ENCODE results near the gene CYB5R3. TPM values are rescaled to one million over a fixed set of nuclear protein-coding genes. Genes with fewer than 3 reads are reported as not detected.

Gene CYB5R3
- total RNA-seq, 6 experiments from 2014 or later: 315 to 413 (median 347) TPM

- H3K27me3 Mint-ChIP-seq (ENCODE audit: insufficient read depth): no peaks in the 10 kb centered on the region
- TF ChIP-seq, protein P1, sequence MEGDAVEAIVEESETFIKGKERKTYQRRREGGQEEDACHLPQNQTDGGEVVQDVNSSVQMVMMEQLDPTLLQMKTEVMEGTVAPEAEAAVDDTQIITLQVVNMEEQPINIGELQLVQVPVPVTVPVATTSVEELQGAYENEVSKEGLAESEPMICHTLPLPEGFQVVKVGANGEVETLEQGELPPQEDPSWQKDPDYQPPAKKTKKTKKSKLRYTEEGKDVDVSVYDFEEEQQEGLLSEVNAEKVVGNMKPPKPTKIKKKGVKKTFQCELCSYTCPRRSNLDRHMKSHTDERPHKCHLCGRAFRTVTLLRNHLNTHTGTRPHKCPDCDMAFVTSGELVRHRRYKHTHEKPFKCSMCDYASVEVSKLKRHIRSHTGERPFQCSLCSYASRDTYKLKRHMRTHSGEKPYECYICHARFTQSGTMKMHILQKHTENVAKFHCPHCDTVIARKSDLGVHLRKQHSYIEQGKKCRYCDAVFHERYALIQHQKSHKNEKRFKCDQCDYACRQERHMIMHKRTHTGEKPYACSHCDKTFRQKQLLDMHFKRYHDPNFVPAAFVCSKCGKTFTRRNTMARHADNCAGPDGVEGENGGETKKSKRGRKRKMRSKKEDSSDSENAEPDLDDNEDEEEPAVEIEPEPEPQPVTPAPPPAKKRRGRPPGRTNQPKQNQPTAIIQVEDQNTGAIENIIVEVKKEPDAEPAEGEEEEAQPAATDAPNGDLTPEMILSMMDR (IDR thresholded peaks at IDR 0.05): no peak
- H3K9me3 Mint-ChIP-seq: no peaks in the 10 kb centered on the region
Measured at GRCh38 chr22:42664976-42665831, 16.0 kb upstream of the CYB5R3 start.

GRCh38 chr22:42661985-42662831, 13.0 kb upstream of the CYB5R3 start:
- Mint-ChIP-seq H3K27ac (no peak overlapping the region), H3K4me3 (peak overlapping the region; percentile 71), H3K4me1 (ENCODE audit: low read depth) (no peaks in the 10 kb centered on the region), H3K9me3 (no peaks in the 10 kb centered on the region), H3K27me3 (ENCODE audit: insufficient read depth) (no peaks in the 10 kb centered on the region), H3K36me3 (ENCODE audit: low read depth) (no peaks in the 10 kb centered on the region)
- TF ChIP-seq, protein P1 (IDR thresholded peaks at IDR 0.05): peak; percentile 92
- DNase-seq: peak; percentile 41

More at GRCh38 chr22:42664976-42665831, 16.0 kb upstream of the CYB5R3 start:
- Mint-ChIP-seq H3K4me3 (no peak overlapping the region), H3K4me1 (ENCODE audit: low read depth) (peaks cover 4% of the 10 kb centered on the region; the same call in 1 of the 2 replicates), H3K27ac (no peak overlapping the region), H3K36me3 (ENCODE audit: low read depth) (no peaks in the 10 kb centered on the region)
- no peak for DNase-seq

- TF ChIP-seq, protein P1 (IDR thresholded peaks at IDR 0.05): no peak
- no peak overlapping the region for H3K4me3 Mint-ChIP-seq
- no peak overlapping the region for H3K27ac Mint-ChIP-seq
- H3K27me3 Mint-ChIP-seq (ENCODE audit: insufficient read depth): 0 out of 2 replicates have a peak, but pooled peaks cover 2% of the 10 kb centered on the region
- no peak for DNase-seq
- no peaks in the 10 kb centered on the region for H3K9me3 Mint-ChIP-seq
- H3K4me1 Mint-ChIP-seq (ENCODE audit: low read depth): no peaks in the 10 kb centered on the region
- H3K36me3 Mint-ChIP-seq (ENCODE audit: low read depth): no peaks in the 10 kb centered on the region
Measured at GRCh38 chr22:42656578-42656977, 7.4 kb upstream of the CYB5R3 start.

GRCh38 chr22:42655693-42656092, 6.5 kb upstream of the CYB5R3 start:
- Mint-ChIP-seq H3K36me3 (ENCODE audit: low read depth) (no peaks in the 10 kb centered on the region), H3K27me3 (ENCODE audit: insufficient read depth) (0 out of 2 replicates have a peak, but pooled peaks cover 2% of the 10 kb centered on the region), H3K9me3 (no peaks in the 10 kb centered on the region), H3K4me1 (ENCODE audit: low read depth) (peaks cover 7% of the 10 kb centered on the region), H3K27ac (no peak overlapping the region), H3K4me3 (no peak overlapping the region)
- TF ChIP-seq, protein P1 (IDR thresholded peaks at IDR 0.05): no peak
- no peak for DNase-seq

- H3K4me3 Mint-ChIP-seq: no peak overlapping the region
- 0 out of 2 replicates have a peak, but pooled peaks cover 2% of the 10 kb centered on the region for H3K27me3 Mint-ChIP-seq (ENCODE audit: insufficient read depth)
- TF ChIP-seq, protein P1 (IDR thresholded peaks at IDR 0.05): no peak
- no peak overlapping the region for H3K27ac Mint-ChIP-seq
- no peak for DNase-seq
- peaks cover 8% of the 10 kb centered on the region for H3K4me1 Mint-ChIP-seq (ENCODE audit: low read depth)
- H3K9me3 Mint-ChIP-seq: no peaks in the 10 kb centered on the region
- H3K36me3 Mint-ChIP-seq (ENCODE audit: low read depth): no peaks in the 10 kb centered on the region
Measured at GRCh38 chr22:42654436-42655073, 5.4 kb upstream of the CYB5R3 start.

Data from HFFc6 (cell line).